Hepatic stellate cell (primary cell): ENCODE data around the gene TEF.
"Not testable (repeated sequence)": the region's sequence is repeated elsewhere in the genome, so short reads cannot be mapped to it uniquely, and the experiment has no call there.

Experiments
- DNase-seq: peaks from one replicate; pipeline ENCODE4 v3.0.0; 2011; ENCODE audit warnings: low spot score

Gene TEF

DNA sequence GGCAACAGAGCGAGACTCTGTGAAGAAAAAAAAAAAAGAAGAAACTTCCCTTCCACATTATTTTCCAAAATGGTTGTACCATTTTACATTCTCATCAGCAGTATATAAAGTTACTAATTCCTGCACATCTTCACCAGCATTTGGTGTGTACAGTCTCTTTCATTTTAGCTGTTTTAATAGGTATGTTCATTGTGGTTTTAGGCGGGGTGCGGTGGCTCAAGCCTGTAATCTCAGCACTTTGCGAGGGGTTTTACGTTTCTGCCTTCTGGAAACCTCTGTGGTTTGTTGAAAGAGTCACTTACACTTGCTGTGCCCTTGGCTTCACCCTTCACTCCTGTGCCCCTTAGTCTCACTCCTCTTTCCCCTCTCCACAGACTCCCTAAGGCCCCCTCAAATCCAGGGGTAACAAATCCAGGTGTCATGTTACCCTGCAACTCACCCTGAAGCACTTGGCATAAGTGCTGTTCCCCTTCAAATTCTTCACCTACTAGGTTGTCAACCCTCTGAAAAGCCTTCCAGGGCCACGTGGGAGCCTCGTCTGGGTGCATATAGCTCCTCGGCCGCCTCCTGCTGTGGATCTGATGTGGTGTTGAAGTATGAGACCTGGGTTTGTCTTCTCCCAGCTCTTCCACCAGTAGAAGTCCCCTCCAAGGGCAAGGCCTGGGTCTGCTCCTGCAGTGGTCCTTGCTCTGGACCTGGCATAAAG, 44.1 kb downstream of the TEF start:
- no peak for DNase-seq

DNA sequence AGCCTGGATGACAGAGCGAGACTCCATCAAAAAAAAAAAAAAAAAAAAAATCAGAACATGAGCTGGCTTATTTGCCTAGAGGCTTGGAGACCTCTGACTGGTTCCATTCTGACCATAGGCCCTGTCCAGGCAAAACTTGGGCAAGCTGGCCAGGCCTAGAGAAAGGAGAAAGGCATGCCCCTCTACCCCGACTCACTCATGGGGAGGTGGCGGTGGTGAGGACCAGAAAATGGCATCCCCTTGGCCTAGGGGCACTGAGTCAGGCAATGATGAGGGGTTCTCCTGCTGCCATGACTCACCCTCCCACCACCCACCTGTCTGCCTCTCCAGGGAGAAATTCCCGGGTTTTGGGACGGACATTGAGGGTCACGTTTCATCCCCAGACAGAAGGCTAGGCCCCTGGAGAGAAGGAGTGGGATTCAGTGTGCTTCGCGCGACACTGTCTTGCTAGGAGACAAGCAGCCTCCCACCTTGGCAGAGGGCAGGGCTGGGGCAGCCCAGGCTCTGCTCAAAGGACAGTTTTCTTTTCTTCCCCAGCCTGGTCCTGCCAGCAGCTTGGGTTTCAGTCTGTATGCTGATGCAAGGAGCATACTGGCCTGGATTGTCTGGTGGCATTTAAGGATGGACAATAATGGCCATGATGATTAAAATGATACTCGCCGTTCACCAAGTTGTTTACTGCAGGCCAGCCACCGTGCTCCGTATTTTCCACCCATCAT, 47.6 kb downstream of the TEF start:
- DNase-seq: no peak

DNA sequence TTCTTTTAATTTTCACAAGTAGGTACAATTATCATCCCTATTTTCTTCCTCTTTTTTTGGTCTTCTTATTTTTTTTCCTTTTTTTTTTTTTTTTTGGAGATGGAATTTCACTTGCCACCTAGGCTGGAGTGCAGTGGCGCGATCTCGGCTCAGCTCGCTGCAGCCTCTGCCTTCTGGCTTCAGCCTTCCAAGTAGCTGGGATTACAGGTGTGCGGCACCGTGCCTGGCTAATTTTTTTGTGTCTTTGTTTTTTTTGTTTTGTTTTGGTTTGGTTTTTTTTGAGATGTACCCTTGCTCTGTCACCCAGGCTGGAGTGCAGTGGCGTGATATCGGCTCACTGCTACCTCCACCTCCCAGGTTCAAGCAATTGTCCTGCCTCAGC, 48.2 kb downstream of the TEF start:
- DNase-seq: no peak

DNA sequence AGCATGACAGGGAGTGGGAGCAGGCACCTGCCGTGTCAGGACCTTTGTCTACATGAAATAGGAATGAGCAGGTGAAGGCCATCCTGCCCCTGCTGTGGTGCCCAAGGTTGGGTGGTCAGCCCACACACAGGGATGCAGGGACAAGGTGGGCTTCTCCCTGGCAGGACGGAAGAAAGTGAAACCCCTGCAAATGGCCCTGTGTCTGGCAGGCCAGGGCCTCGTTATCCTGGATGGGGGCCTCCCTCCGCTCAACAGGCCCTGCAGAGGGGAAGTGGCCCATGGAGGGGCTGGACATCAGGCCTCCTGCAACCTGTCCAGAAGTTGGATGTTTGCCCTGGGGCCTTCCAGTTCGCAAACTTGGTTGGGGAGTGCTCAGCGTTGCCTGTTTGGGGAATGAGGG, 49.9 kb downstream of the TEF start:
- DNase-seq: no peak

DNA sequence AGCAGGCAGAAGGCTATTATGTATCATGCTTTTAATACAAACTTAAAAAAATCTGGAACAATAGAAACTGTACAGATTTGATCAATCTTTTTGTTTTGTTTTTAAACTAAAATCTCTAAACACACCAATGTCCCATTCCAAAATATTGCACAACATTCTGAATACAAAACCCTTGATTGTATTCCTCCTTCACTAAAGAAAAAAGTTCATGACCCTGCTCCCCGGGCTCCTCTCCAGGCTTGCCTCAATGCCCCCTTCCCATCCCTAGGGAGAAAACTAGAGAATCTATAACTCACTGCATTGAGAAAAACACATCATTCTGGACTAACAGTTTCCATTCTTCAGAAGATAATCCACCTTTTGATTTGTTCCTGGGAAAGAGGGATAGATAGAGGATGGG, 51.7 kb downstream of the TEF start:
- not testable (repeated sequence) for DNase-seq

DNA sequence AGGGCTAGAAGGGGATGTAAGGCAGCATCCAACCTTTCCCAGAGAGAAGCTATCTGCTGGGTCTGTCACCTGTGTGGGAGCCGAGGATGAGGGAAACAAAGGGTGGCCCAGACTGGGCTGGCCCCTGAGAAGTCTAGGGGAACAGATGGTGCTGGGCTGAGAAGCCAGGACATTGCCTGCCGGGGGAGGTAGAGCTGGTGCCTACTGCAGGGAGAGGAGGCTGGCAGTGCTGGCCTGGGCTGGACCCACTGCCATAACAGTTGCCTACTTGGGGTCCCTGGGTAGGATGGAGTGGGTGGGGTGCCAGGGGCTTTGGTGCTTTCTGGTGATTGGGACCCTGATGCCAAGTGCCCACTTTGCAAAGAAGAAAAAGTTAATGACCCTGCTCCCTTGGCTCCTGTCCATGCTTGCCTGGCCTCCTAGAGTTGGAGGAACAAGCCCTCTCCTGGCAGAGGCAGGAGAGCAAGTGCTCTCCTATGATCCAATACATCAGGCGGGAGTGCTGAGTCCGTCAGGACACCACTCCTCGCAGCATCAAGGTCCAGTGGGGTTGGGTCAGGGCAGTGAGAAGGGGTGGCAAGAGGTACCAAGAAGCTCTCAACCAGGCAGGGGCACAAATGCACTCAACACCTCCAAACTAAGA, 52.7 kb downstream of the TEF start:
- not testable (repeated sequence) for DNase-seq

DNA sequence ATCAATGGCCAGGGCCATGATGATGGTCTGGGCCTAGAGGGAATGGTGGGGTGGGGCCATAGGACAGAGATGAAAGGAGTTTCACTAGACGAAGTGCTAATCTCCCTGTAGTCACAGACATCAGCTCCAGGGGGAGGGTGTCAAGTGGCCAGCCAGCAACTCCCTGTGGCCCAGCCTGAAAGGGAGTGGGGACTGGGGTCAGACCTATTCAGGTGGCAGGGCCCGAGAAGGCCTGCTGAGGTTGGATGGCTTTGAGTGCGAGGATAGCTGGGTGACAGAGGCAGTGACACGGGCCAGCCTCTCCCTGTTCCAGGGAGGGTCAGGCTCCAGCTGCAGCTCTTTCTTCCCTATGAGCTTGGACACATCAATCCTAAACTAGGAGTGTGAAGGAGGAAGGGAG, 53.8 kb downstream of the TEF start:
- DNase-seq: no peak

DNA sequence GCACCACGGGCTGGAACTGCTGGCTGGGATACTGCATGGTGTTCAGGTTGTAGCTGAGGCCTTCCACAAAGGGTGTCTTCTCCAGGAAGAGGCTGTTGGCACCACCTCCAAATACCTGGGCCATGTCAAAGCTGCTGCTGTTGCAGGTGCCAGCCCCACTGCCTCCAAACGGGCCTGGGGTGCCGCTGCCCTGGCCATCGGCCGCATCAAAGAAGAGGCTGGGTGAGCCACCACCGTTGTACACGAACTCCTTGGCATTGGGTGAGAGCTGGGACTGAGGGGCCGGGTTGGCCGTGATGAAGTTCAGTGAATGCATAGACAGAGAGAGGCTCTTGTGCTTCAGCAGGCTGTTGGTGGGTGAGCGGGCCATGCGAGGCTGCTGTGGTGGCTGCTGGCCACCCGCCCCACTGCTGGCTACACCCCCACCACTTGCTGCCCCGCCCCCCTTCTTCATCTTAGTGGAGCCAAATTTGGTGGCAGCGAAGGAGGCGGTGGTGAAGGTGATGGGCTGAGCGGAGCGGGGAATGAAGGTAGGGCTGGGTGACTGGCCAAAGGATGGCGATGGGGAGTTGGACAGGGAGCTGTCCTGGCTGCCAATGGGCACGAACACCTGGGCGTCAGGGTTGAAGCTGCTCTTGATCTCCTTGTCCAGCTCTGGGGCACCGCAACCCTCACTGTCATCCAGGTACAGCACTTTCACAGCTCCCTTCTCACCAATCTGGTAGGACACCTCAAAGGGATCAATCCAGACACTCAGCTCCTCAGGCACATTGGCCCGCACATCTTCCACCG, 54.8 kb downstream of the TEF start:
- DNase-seq: no peak

DNA sequence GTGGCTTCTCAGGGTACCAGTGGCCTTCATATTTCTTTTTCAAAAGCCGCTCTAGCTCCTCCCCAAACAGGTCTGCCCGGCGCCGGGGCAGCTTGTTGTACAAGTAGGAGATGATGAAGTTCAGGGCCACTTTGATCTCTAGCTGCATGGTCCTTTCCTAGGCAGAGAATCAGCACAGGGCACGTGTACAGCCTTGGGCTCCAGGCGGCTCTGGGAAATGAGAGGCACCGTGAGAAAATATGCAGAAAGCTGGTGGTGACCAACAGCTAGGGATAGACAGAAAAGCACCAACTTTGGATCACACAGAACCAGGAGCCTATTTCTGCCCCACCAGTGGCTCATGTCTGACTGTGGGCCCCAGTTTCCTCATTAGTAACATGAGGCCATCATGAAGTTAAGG, 55.5 kb downstream of the TEF start:
- DNase-seq: no peak

DNA sequence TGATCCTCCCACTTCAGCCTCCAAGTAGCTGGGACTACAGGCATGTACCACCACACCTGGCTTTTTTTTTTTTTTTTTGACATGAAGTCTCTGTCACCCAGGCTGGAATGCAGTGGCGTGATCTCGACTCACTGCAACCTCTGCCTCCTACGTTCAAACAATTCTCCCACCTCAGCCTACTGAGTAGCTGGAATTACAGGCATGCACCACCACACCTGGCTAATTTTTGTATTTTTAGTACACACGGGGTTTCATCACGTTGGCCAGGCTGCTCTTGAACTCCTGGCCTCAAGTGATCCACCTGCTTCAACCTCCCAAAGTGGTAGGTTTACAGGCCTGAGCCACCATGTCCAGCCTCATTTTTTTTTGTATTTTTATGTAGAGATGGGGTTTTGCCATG, 58.8 kb downstream of the TEF start:
- not testable (repeated sequence) for DNase-seq

DNA sequence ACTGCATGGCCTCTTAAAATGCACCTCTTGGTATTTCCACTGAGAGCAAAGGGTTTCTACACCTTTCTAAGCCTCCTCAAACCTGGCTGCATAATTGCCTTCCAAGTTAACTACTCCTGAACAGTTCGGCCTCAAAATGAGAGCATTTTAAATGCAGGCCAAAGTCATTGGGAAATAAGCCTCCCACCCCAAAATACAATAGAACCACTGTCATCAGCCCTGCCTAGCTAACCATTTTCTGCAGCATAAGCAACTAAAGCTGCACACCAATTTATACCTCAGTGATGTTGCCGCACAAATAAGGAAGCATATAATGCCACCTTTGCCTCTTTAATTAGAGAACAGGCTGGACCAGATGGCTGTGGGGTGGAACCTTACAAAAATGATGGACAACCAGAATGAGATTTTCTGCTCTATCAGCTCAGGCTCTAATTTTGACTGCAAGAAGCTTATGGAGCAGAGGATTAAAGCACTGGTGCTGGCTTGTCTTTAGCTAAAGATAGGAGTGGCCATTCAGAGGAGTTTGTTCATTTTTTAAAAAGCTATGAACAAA, 60.6 kb downstream of the TEF start:
- DNase-seq: no peak

DNA sequence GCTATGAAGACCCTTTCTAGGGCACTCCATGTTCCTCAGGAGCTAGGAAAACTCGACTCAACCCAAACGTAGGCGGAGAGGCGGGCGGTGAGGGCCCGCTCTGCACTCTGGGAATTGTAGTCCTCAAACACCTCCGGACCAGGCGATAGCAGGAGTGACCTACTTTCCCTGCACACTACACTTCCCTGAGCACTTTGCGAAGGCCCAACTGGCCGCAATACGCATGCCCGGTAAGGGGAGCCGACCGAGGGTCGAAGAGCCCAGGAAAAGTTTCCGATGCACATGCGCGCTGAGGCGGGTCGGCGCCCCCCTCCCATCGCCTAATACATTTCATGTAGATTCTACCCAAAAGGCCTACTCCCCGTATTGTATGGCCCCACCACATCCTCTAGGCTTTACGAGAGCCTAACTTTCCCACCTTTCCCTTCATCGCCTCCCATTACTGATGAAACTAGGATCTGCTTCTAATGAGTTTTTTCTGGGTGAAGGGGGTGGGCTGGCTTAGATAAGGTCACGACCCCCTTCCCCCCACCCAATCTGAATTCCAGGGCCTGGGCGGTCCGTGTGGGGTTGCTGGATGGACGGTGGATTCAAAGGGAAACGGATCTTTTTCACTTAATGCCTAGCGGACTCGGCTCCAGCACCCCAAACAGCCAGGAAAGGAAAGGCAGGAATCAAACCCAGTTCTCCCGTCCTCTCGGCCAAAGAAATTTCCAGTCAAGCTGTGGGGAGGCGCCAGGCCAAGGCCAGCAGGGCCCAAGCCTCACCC, 62.8 kb downstream of the TEF start:
- peak; percentile 94 for DNase-seq

DNA sequence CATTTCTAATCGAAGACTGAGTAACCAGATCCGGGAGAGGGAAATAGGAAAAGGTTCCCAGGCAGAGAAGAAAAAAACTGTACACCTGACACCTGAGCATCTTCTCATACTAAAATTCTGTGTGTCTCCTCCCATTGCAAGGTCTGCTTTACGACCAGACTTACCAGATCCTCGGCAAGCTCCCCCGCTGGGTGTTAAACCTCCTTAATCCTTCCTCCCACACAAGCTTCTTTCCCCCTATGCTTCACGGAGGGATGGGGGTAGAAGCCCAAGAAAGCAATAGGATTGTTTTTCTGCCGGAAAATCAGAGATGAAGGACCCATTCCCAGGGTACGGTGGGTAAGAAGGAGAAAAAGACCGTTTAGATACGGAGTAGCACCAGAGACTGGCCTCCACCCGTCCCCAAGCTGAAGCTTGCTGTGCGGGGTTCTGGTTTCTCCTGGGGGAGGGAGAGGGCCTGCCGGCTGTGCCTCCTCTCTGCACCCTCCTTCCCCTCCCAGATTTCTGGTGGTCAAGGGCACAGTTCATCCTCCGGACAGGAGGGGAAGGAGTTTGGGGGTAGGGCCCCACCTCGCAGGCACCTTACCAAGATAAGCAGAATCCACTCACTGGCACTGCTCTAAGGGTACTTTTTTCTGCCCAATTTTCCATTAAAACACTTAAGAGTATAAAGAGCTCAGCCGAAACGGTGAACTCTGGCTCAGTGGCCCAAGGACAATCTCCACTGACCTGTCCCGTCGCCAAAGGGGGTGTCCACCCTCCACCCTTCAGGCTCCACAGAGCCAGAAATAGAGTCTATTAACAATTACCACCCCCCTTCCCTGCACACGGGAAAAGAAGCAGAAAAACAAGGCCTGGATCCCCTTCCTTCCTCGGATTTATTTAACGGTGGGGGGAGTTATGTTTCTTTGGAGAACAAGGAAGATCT, 63.7 kb downstream of the TEF start:
- no peak for DNase-seq

DNA sequence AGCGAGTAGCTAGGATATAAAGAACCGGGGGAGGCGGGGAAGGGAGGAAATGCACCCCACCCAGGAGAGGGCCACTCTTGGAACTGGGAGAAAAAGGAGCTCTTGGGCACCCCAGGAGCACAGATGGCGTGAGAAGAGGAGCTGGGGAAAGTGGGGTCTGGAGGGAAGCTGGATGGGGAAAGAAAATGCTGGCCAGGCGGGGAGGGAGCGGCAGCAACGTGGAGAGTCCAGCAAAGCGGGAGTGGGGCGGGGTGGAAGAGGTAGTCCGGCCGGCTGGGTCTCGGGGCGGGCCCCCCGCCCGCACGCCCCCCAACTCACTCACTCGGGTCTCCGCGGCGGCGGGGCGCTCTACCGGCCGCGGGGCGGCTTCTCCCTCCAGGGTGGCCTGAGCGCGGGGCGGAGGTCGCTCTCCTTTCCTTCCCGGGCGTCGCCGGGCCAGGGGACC, 64.3 kb downstream of the TEF start:
- peak; percentile 12 for DNase-seq

DNA sequence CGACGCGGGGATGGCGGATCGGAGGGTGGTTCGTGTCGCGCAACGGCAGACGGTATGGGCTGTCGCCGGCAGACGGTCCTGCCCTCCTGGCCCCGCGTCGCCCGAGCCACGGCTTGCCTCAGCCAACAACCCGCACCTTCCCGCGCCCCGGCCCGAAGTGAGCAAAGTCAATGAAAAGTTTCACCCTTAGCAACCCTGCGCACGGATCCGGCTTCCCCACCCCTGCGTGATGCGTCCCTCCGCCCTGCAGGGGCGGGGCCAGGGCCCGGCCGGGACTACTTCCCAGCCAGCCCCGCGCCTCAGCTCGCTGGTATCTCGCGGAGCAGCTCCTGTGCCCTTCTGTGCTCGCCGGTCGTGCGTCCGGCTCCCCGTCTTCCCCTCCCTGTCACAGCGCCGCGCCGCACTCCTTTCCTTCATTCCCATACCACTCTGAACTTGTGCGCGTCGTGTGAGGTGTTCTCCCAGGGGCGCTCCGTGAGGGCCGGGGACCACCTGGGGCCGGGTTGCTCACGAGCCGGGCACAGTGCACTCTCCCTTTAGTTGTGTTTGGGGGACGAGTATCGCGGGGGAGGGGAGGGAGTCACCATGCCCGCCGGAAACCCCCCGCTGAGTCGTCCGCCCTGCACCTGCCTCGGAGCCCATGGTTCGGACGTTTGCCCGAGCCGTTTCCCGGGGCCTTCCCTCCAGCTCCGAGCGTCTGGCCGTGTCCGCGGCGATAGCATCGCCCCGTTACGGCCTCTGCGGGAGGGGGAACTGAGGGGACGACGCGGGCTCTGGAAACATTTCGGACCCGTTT, 65.1 kb downstream of the TEF start, which contains the start of gene TOB2:
TSS of gene TOB2 (minus strand) at position 163 of the 796 bp plus-strand sequence. CDS start 9,456 bp downstream, outside the sequence.
- DNase-seq: peak; percentile 92

DNA sequence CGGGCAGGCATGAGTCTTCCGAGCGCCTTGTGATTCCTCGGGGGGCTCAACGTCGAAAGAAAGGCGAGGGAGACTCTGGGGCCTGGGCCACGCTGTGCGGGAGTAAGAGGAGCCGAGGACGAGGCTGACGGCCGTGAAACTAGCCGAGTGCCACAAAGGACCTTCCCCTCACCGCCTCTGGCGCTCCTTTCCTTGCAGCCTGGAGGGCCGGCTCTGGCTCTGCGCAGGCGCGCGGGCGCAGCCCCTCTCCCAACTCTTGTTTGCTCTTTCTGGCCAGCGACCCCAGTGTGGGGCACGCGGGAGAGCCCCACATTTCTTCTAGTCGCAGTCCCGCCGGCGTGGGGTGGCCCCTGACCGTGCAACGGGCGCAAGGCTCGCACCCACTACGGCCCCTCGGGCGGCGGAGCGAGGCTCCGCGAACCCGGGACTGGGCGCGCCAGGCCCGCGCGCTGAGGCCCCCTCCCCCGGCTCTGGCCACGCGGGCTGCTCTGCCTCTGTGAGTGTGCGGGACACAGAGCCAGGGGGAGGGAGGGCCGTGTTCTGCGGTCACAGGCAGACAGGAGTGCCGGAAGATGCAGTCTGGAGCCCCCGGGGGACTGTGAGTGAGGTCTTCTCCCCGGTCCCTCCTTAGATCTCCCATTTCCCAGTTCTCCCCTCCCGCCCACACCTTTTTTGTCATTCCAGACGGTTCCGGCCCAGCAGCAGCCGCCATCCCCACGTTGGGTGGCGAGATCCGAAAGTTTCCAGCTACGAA, 65.9 kb downstream of the TEF start:
- peak; percentile 66 for DNase-seq

DNA sequence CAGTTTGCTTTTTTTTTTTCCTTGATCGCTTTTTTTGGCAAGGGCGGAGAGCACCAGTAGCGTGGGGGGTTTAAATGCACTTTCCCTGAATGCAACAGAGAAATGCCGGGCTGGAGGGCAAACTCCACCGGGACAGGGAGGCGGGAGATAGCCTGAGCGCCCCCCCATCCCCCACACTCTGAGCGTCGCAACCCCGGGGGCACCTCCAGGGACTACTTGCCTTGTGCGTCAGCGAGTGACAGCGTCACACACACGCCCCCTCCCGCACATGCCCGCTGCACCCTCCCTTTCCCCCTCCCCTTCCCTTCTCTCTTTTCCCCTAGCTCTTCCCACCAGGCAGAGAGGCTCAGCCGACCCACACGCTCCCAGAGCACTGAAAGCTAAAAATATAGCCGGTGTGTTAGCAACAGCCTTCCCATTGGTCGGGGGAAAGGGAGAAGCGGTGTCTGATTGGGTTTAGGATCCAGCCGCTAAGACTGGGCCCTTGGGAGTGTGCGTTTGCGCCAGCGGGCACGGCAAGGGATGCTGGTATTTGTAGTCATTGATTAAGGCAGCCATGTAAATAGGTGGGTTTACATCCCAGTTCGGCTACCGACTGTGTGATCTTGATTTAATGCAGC, 66.6 kb downstream of the TEF start:
- peak; percentile 98 for DNase-seq
